GM19043 (cell line): Measurements from ENCODE around the gene UNC5A.

ENCODE experiments used
- ATAC-seq: cut with Tn5 transposase; IDR thresholded peaks from one replicate; pipeline ENCODE4 v1.9.1; 2021; ENCODE audit warnings: low read depth; ENCODE audit not compliant: unreplicated experiment

The UNC5A gene

DNA sequence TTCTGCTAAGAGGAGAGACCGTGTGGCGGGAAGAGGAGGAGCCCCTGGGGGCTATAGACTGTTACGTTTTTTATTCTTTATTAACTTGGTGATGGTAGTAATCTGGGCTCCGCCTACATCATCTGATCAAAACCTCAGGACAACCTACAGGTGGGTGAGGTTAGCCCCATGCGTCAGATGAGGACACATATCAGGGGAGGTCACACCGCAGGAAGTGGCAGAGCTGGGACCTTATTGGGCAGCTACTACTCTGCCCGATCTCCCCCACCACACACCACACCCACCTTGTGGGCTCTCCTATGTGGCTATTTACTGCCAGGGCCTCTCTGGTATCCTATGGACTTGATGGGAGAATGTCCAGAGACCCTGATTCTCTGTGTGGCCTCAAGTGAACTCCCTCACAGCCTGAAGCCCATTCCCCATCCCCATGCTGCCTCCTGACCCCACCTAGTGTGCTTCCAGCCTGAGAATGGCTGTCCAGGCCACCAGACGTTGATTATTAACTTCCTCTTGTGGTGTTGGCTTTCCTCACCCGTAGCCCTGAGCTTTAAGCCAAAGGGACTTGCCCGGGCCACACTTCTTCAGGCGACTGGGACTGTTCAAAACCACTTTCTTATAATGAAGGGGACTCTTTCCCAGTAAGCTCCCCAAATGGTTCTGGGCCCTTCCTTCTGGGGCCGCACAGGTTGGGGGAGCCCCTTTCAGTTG is 8.2 kb downstream of the UNC5A start:
- ATAC-seq, result peak; percentile 61

DNA sequence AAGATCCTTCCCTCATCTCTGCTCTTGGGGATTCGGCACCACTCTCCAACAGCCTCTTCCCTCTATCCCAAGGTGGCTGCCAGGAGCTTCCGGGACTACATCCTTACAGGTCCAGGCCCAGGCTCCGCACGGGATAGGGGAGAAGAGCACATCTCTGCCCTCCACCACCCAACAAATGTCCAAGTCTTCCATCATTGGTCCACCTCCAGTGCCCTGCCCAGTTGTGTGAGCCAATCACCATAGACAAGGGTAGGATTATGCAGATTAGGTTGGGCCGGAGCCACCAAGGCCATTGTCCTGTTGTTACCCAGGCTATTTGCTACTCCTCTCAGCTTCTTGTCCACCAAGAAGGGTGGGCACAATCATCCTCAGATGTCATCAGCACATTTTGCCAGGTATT is 9.1 kb downstream of the UNC5A start:
- no peak for ATAC-seq

DNA sequence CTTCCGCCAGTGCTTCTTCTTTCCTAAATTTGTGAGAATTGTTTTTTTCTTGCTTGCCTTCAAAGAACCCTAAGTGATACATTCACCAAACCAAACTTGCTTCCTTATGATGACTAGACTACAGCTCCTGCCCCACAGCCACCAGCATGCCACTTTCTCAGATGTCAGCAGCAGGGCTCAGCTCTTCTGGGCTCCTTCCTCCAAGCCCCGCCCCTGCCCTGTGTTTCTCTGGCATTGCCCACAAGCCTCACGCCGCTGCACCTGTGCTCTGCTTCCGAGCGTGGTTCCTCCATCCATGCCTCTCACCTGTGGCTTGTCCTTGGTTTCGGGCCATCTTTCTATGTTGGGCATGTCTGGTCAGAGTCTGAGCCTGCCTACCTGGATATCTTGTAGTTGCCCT is 10.6 kb downstream of the UNC5A start:
- no peak for ATAC-seq

DNA sequence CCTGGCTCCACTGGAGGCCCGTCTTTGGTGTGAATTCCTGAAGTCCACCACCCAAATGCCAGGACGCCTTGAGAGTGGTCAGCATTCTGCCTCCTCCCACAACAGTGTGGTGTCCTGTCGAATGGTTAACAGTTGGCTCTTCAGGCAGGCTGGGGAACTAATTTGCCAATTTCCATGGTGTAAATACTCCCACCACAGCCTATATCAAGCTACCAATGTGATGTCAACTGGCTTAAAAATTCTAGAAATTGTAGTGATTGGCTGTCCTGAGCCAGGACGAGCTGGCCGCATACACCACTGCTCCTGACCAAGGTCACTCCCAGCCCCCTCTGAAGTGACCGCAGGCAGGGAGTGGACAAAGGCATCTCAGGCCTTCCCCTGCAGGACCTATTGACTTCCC is 11.1 kb downstream of the UNC5A start:
- no peak for ATAC-seq

DNA sequence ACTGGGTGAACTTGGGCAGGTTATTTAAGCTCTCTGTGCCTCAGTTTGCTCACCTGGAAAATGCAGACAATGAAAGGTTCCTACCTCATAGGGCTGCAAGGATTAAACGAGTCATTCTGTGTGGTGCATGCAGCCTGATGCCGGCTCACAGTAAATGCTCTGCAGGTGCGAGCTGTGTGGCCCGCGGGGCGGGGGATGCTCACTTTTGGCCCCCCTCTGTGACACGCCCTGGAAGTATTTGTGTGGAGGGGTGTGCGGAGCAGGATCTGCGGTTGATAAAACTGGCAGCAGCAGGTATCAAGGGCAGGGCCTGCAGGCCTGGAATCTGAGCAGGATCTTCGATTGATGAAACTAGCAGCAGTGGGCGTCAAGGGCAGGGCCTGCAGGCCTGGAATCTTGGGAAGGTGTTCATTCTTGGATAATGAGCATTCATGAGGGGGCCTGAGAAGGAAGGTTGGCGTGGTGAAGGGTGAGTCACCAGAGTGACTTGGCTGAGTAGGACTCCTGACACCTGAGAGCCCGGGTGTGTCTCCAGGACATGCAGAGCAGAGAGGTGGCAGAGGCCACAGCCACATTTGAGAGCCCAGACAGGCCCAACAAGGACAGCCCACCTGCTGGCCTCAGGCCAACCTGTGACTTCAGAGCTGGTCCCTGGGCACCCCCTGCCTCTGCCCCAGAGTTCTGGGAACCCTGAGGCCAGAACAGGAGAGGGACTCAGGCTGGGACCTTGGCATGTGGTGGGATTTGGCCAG is 11.9 kb downstream of the UNC5A start:
- no peak for ATAC-seq

DNA sequence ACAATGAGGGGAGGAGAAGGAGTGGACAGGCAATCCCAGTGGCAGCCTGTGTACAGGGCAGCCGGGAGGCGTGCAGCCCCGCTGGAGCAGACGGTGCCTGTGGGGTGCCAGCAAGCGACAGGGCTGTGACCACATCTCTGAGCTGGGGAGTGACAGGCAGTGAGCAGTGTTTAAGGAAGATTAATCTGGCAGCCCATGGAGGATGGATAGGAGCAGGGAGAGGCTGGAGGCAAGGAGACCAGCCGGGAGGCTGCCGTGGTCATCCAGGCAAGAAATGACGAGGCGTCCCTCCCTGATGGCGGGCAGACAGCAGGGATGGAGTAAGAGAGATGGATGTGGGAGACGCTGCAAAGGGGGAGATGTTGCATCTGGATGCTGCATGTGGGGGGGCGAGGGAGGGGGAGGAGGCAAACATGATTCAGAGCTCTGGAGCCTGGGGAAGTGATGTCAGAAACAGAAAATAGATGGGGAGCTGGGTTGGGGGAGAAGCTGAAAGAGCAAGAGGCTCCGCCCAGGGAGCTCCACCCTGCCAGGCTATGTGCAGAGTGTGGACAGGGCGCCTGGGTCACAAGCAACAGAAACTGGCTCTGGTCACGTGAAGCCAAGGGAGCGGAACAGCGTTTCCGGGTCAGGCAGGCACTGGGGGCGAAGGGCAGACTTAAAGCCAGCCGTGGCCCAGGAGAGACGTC is 12.6 kb downstream of the UNC5A start:
- ATAC-seq, result no peak

DNA sequence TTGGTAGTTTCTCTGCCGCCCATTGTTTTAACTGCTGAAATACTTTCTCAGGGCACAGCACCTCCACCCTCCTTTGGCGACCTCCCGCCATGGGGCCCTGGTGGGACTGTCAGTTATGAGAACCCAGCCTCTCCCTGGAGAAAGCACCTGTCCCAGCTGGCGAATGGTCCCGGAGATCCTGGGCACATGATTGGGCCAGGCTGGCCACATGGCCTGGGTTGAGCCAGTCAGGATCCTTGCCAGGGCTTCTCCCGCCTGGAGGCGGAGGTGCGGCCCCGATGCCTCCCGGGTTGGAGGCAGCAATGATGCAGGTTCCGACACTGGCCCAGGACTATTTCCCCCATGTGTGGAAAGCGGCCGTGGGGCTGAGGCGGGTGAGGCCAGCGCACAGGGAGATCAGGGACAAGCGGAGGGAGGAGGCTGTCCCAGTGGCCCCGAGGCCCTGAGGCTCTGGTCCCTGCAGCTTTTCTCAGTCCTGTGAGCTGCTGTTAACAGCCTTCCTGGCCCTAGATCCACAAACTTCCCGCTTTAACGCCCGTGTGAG is 13.6 kb downstream of the UNC5A start:
- no peak for ATAC-seq

DNA sequence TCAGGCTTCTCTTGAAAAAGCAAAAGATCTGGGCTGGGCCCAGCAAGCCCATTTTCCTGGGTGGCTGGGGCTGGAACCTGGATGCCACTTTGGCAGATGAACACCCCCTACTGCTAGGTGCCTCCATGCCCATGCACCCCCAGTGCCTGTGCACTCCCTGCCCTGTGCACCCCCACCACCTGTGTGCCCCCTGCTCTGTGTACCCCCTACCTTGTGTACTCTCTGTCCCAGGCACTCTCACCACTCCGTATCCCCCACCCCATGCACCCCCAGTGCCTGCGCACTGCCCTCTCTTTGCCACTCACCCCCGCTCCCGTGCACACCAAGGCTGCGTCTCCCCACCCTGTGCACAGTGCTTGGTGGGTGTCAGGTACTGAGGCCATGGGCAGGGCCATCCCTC is 14.2 kb downstream of the UNC5A start:
- ATAC-seq, result no peak

DNA sequence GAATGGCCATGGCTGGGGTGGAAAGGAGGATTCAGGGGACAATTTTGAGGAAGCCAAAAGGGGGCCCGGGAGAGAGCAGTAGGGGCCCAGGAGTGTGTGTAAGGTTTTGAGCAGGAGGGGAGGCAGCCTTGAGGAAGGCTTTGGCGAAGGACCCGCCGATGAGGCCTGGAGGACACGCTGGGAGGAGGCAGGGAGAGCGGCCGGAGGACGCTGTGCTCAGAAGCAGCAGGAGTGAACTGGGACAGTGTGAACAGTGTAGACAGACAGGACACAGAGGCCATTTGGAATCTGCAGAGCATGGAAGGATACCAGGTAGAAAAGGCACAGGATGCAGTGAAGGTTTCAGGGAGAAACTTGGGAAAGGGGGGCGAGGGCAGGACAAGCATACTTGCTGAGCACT is 14.9 kb downstream of the UNC5A start:
- ATAC-seq, result no peak

DNA sequence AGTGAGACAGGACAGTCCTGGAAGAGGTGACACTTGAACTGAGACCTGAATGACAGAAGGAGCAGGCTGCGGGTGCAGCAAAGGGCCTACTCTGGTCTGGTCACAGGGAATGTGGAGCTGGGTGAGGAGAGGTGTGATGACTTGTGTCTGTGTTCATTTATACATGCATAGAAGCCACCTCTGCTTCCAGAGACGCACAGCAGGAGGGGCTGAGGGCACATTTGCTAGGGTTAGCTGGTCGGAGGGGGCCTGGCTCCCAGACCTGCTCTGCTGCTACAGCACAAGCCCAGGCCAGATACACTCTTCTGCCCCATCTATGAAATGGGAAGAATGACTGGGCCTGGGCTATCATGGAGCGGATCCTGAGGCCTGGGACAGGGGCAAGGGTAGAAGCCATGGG is 15.6 kb downstream of the UNC5A start:
- ATAC-seq, result no peak

DNA sequence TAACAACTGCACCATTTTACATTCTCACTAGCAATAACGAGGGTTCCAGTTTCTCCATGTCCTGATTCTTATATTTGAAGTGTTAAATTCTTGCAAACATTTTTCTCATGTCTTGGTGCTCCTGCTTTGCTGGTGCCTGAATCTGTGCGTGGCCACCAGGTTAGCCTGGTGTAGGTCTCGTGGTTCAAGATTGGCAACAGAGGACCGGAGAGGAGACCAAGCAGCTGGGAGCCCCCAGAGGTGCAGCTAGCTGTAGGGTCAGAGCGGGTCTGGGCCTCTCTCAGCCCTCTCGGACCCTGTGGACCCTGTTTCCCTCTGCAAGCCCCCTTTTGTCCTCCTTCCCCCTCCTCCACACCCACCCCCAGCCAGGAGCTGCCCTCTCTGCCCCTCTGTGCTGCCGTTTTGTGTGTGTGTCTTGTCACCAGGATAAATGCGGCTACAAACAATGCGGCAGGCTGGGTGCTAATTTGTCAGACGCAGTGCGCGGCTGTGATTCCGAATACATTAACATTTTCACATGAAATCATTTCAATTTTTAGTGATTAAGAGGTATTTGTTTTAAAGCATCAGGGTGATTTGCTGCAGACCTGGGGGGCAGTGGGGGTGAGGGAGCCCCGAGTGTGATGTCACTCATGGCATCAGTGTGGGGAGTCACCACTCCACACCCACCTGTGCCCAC is 17.5 kb downstream of the UNC5A start:
- ATAC-seq, result no peak

DNA sequence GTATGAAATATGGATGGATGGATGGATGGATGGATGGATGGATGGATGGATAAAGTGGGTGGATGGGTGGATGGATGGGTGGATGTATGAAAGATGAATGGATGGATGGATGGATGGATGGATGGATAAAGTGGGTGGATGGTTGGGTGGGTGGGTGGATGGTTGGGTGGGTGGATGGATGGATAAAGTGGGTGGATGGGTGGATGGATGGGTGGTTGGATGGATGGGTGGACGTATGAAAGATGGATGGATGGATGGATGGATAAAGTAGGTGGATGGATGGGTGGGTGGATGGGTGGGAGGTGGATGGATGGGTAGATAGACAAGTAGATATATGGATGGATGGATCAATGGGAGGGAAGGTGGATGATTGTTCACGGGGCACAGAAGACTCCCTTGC is 19.0 kb downstream of the UNC5A start:
- no peak for ATAC-seq

DNA sequence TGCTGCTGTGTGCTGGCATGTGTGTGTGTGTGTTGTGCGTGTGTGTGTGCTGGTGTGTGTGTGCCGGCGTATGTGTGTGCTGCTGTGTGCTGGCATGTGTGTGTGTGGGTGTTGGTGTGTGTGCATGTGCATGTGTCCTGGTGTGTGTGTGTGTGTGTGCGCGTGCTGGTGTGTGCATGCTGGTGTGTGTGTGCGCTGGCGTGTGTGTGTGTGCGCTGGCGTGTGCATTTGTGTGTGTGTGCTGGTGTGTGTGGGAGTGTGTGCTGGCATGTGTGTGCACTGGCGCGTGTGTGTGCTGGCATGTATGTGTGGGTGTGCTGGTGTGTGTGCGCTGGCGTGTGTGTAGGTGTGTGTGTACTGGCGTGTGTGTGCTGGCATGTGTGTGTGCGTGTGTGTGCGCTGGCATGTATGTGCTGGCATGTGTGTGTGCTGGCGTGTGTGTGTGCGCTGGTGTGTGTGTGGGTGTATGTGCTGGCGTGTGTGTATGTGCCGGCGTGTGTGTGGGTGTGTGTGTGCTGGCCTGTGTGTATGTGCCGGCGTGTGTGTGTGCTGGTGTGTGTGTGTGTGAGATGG is 20.1 kb downstream of the UNC5A start:
- no peak for ATAC-seq

DNA sequence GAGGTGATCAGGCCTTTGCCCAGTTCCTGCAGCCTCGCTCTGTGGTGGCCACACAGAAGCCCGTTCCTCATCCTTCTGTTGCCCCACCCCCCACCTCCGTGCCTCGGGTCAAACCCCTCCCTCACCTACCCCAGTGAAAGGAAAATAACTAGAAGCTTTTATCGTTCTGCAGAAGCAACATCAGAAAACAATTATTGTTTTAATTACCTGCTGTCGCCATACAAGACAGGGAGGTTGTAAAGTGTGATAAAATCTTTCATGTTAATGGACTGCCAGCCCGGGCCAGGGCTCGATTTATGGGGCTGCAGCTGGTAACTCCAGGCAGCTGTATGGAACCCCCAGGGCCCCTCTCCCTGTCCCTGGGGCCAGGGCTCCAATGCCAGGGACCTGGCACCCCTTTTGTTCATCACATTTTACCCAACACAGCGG is 20.6 kb downstream of the UNC5A start:
- ATAC-seq, result no peak

DNA sequence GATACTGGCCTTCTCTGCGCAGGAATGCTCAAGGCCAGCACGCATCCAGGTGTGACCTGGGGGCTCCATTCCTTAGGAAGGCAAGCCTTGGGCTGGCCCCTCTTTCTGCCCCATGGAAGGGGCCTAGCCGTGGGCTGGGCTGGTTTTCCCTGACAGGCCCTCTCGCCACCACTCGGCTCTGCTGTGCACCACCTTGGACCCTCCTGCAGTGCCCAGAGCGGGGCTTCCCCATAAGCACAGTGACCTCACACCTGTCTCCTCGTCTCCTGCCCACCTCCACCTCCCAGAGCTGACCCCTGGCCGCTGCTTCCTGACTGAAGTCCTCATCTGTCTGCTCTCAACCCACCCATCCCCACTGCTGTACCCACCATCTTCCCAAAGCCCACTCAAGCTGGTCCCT is 21.1 kb downstream of the UNC5A start:
- ATAC-seq, result no peak

DNA sequence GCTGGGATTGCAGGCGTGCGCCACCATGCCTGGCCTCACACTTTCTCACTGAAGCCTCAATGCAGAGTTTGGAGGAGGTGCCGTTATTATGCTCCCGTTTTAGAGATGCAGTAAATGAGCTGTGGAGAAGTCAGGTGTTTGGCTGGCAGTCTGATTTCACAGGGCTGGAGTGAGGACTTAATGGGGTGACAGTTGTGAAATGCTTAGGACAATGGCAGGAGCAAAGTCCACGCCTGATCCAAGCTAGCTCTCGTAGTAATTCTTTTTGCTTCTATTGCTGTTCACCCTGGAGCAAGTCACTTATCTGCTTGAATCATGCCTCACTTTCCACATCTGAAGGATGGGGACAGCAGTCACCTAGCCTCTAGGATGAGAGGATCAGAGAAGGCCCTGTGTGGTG is 21.8 kb downstream of the UNC5A start:
- no peak for ATAC-seq

DNA sequence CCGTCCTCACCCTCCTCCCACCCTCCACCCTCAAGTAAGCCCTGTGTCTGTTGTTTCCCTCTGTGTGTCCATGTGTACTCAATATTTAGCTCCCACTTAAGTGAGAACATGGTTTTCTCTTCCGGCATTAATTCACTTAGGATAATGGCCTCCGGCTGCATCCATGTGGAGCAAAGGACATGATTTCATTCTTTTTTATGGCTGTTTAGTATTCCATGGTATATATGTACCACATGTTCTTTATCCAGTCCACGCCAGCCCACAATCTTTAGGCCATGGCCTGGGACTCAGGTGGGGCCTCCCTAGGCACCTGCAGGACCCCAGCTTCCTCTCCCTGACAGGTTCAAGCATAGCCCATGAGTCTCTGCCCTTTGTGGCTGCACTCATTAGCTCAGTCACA is 22.9 kb downstream of the UNC5A start:
- ATAC-seq, result no peak

DNA sequence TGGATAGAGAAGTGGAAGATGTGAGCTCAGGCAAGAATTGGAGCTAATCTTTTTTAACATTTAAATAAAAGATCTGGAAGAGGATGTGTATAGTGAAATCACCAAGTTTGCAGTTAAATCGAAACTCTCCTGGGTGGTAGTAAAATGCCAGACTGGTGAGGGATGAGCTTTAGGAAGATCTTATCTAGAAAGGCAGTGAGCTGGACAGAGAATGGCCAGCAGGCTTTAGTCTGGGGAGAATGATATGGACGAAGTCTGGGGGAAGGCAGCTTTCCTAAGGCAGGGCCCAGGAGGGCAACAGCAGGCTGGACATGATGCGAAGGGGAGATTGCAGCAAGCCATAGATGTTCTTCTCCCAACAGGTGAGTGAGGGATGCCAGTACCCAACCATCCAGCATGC is 25.6 kb downstream of the UNC5A start:
- no peak for ATAC-seq

DNA sequence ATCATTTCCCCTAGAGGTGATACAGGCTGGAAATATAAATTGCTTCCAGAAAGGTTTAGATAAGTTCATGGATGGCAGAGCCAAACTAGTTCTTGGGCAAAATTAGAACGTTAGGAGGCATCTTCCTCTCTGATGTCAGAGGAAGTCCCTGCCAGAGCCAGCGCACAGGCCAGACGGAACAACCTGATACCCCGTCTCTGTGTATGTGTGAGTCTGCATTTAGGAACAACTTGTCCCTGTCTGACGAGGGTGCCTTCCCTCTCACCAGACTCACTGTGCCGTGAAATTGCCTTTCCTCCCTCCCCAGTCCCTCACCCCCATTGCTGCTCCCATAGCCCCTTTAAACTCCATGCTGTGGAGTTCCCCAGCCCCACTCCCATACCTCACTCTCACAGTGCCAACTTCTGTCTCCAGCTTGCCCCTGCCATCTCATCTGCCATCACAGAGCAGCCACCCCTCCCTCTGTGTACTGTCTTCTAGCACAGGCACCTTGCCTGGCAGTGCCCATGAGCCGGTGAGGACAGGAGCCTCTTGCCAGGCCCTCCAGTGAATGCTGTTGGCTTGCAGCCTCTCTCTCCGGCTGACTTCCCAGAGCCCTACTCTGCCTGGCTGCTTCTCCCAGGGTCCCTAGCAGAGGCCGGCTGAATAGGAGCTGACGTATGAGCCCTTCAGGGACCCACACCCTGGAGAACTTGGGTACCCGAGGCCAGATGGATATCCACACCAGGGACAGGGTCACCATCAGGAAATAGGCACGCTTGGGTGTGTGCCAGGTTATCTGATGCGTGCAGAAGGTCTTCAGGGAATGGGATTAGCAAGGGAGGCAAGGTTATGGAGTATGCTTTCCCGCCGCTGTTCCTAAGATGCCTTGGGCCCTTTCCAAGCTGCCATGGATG is 26.7 kb downstream of the UNC5A start:
- no peak for ATAC-seq

DNA sequence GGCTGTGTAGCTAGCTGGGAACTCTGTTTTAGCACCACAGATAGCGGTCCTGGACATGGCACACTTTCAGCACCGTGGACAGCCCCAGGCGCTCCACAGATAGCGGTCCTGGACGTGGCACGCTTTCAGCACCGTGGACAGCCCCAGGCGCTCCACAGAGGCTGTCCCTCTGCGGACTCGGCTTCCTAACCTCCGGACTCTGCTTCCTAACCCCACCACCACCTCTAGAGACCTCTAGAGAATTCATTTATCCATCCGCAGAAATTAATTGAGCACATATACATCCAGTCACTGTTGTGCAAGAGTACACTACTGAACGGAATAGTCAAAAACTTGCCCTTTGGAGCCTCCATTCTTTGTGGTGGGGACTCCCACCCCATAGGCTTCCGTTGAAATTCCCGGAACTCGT is 27.4 kb downstream of the UNC5A start:
- ATAC-seq, result no peak
